OCI-LY1 (cell line): ENCODE measurements around the gene DLGAP4.

Experiments used
- H2AFZ ChIP-seq: fragments of 200-600 bp; sonication (generic), shearing (Covaris generic); 2 replicates; pipeline ENCODE4 v1.6.0; 2014; ENCODE audit warnings: antibody characterized with exemption, mild to moderate bottlenecking, low read length
- H3F3A ChIP-seq: fragments of 200-600 bp; sonication (generic), shearing (Covaris generic); 2 replicates; pipeline ENCODE4 v1.6.0; 2014; ENCODE audit warnings: mild to moderate bottlenecking, antibody characterized with exemption, low read length, moderate library complexity; ENCODE audit not compliant: insufficient read depth
- H3K27ac ChIP-seq: fragments of 200-600 bp; sonication (generic); 2 replicates; pipeline ENCODE4 v1.5.1; 2014; ENCODE audit warnings: low read length, mixed run types, mild to moderate bottlenecking, low read depth; ENCODE audit not compliant: poor library complexity, severe bottlenecking
- H3K27me3 ChIP-seq: fragments of 200-600 bp; sonication (generic); 2 replicates; pipeline ENCODE4 v1.6.0; 2014; ENCODE audit warnings: antibody characterized with exemption, mild to moderate bottlenecking, low read length, moderate library complexity; ENCODE audit not compliant: insufficient read depth
- H3K36me3 ChIP-seq: fragments of 200-600 bp; sonication (generic); 2 replicates; pipeline ENCODE4 v1.6.1; 2014; ENCODE audit warnings: mild to moderate bottlenecking, antibody characterized with exemption, low read length, moderate library complexity, mixed read lengths; ENCODE audit not compliant: insufficient read depth
- H3K4me1 ChIP-seq: fragments of 200-600 bp; sonication (generic); 2 replicates; pipeline ENCODE4 v1.5.1; 2014; ENCODE audit warnings: mild to moderate bottlenecking, low read length, moderate library complexity; ENCODE audit not compliant: insufficient read depth, severe bottlenecking
- H3K4me2 ChIP-seq: fragments of 200-600 bp; sonication (generic), shearing (Covaris generic); 2 replicates; pipeline ENCODE4 v1.6.1; 2014; ENCODE audit warnings: low read length
- H3K4me3 ChIP-seq: fragments of 200-600 bp; sonication (generic); 2 replicates; pipeline ENCODE4 v1.5.1; 2014; ENCODE audit warnings: low read length, low read depth, mild to moderate bottlenecking, mixed read lengths; ENCODE audit not compliant: poor library complexity, severe bottlenecking
- H3K79me2 ChIP-seq: fragments of 200-600 bp; shearing (Covaris generic); 2 replicates; pipeline ENCODE4 v1.6.1; 2016; ENCODE audit warnings: mixed run types, low read length, mixed read lengths; ENCODE audit not compliant: insufficient read depth
- H3K9ac ChIP-seq: fragments of 200-600 bp; sonication (generic), shearing (Covaris generic); 2 replicates; pipeline ENCODE4 v1.6.1; 2014; ENCODE audit warnings: mild to moderate bottlenecking, low read length, mixed read lengths
- H3K9me2 ChIP-seq: fragments of 200-600 bp; sonication (generic), shearing (Covaris generic); 2 replicates; pipeline ENCODE4 v1.6.1; 2014; ENCODE audit warnings: low read depth, mild to moderate bottlenecking, low read length, mixed read lengths
- H3K9me3 ChIP-seq: fragments of 200-600 bp; shearing (Covaris generic); 2 replicates; pipeline ENCODE4 v1.6.1; 2014; ENCODE audit warnings: low read length, mixed read lengths
- H4K20me1 ChIP-seq: fragments of 200-600 bp; sonication (generic), shearing (Covaris generic); 2 replicates; pipeline ENCODE4 v1.6.0; 2016; ENCODE audit warnings: mild to moderate bottlenecking, low read length; ENCODE audit not compliant: insufficient read depth
- EZH2 ChIP-seq: fragments of 200-600 bp; sonication (generic), shearing (Covaris generic); IDR thresholded peaks from 2 replicates; pipeline ENCODE4 v1.8.0; 2017; ENCODE audit warnings: borderline replicate concordance, mixed run types, mild to moderate bottlenecking, antibody characterized with exemption, low read length, moderate library complexity, mixed read lengths
- TF ChIP-seq, protein P1 (sequence below): fragments of 200-600 bp; sonication (generic), shearing (Covaris generic); IDR thresholded peaks from 2 replicates; pipeline ENCODE4 v1.5.1; 2017; ENCODE audit warnings: mild to moderate bottlenecking, antibody characterized with exemption, low read length, moderate library complexity, mixed read lengths

DLGAP4 gene

DNA sequence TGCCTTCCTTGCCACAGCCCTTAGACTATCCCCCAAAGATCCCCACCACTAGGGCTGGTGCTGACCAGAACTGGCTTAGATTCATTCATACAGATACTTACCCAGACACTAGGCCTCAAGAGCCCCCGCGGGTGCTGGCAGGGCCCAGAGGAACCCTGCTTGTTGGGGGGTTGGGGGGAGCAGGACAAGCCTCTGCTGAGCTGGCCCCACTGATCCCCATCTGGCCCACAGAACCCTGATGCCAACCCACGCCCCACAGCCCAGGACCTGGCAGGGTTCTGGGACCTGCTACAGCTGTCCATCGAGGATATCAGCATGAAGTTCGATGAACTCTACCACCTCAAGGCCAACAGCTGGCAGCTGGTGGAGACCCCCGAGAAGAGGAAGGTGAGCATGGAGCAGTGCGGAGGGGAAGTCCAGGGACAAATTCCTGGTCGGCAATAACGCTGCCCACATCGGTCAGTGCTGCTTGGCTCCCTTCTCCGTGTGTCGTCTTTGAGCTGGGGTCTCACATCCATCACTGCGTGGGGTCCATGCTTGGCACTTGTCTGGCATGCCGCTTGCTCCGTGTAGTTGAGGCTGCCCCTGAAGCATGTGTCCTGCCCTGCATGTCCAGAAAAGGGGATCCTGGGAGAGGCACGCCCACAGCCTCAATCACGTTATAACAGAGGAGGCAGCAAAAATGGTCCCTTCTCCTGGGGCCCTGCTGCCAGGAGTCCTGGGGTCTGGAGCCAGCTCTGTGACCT is 219.7 kb downstream of the DLGAP4 start:
- no peaks in the 10 kb centered on the region for H3K9me2 ChIP-seq
- H3K9me3 ChIP-seq, result no peaks in the 10 kb centered on the region
- H3K27ac ChIP-seq, result no peak overlapping the region
- H3K27me3 ChIP-seq, result no peaks in the 10 kb centered on the region
- no peak overlapping the region for H3K4me2 ChIP-seq
- H3K9ac ChIP-seq, result no peak overlapping the region
- H4K20me1 ChIP-seq, result no peaks in the 10 kb centered on the region
- H3K79me2 ChIP-seq, result no peaks in the 10 kb centered on the region
- H3K4me3 ChIP-seq, result no peak overlapping the region
- H3K4me1 ChIP-seq, result no peaks in the 10 kb centered on the region
- no peaks in the 10 kb centered on the region for H3F3A ChIP-seq
- TF ChIP-seq, protein P1, sequence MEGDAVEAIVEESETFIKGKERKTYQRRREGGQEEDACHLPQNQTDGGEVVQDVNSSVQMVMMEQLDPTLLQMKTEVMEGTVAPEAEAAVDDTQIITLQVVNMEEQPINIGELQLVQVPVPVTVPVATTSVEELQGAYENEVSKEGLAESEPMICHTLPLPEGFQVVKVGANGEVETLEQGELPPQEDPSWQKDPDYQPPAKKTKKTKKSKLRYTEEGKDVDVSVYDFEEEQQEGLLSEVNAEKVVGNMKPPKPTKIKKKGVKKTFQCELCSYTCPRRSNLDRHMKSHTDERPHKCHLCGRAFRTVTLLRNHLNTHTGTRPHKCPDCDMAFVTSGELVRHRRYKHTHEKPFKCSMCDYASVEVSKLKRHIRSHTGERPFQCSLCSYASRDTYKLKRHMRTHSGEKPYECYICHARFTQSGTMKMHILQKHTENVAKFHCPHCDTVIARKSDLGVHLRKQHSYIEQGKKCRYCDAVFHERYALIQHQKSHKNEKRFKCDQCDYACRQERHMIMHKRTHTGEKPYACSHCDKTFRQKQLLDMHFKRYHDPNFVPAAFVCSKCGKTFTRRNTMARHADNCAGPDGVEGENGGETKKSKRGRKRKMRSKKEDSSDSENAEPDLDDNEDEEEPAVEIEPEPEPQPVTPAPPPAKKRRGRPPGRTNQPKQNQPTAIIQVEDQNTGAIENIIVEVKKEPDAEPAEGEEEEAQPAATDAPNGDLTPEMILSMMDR, result no peak
- TF ChIP-seq EZH2, result no peak
- H3K36me3 ChIP-seq, result no peaks in the 10 kb centered on the region; the same call in 1 of the 2 replicates
- H2AFZ ChIP-seq, result no peak overlapping the region

DNA sequence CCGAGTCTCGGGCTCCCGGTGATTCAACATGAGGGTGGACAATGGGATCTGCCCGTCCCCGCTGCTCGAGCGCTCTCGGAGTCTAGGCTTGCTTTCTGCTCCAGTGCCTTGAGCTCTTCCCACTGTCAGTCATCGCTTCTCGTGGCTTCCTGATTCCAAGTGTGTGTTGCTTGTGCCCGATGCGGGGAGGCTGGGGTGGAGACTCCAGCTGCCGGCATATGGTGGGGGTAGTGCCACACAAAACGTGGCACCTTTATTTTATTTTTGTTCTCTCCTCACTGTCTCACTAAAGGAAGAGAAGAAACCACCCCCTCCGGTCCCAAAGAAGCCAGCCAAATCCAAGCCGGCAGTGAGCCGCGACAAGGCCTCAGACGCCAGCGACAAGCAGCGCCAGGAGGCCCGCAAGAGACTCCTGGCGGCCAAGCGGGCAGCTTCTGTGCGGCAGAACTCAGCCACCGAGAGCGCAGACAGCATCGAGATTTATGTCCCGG is 220.4 kb downstream of the DLGAP4 start:
- no peak overlapping the region for H2AFZ ChIP-seq
- no peaks in the 10 kb centered on the region for H3K79me2 ChIP-seq
- no peaks in the 10 kb centered on the region; the same call in 1 of the 2 replicates for H3K36me3 ChIP-seq
- no peak overlapping the region for H3K4me3 ChIP-seq
- no peaks in the 10 kb centered on the region for H3K9me3 ChIP-seq
- H3K9me2 ChIP-seq, result no peaks in the 10 kb centered on the region
- H3K9ac ChIP-seq, result no peak overlapping the region
- H3F3A ChIP-seq, result no peaks in the 10 kb centered on the region
- TF ChIP-seq, protein P1, result no peak
- TF ChIP-seq EZH2, result no peak
- H3K27ac ChIP-seq, result no peak overlapping the region
- H3K27me3 ChIP-seq, result no peaks in the 10 kb centered on the region
- no peaks in the 10 kb centered on the region for H4K20me1 ChIP-seq
- no peak overlapping the region for H3K4me2 ChIP-seq
- no peaks in the 10 kb centered on the region for H3K4me1 ChIP-seq

DNA sequence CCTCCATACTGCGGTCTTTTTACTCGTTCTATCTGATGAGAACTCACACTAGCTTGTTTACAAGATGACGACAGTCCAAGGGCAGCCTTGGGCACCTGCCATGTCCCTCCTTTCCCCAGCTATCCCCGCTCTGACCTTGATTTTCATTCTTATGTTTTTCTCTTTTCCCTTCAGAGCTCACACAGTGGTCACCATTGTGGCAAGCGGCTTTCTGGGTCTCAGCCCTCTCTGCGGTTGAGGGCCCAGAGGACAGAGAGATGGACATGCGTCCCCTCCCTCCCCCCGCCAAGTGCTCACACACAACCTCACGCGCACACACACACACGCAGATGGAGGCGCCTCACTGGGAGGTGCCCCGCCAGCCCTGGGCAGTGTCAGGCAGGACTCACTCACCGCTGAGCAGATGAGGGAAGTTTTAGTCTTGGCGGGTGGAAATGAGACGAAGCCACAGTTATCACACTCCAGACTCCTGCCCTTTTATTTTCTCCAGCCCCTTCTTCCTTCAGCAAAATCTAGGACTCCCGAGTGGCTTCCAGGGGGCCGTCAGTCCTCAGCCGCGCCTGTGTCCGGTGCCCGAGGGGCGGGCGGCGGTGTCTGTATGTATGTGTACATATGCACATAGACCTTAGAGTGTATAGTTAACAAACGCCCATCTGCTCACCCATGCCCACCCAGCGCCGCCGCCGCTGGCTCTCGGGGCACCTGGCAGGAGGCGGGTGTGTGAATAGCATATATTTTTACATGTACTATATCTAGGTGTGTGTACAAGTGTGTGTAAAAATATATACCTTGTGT is 221.4 kb downstream of the DLGAP4 start:
- Histone ChIP-seq H4K20me1 (no peaks in the 10 kb centered on the region), H3K4me2 (no peak overlapping the region), H3K79me2 (no peaks in the 10 kb centered on the region), H2AFZ (no peak overlapping the region), H3K36me3 (no peaks in the 10 kb centered on the region; the same call in 1 of the 2 replicates), H3K9ac (no peak overlapping the region), H3K27ac (no peak overlapping the region), H3K9me2 (no peaks in the 10 kb centered on the region), H3F3A (no peaks in the 10 kb centered on the region), H3K4me3 (no peak overlapping the region), H3K27me3 (no peaks in the 10 kb centered on the region), H3K4me1 (no peaks in the 10 kb centered on the region), H3K9me3 (no peaks in the 10 kb centered on the region)
- TF ChIP-seq, protein P1, result no peak
- TF ChIP-seq EZH2, result no peak
